ENCODE measurements around the gene SOCS1. TPM values are rescaled to one million over a fixed set of nuclear protein-coding genes. Genes with fewer than 3 reads are reported as not detected.

SOCS1 gene
- total and polyA plus RNA-seq, 2 of the 8 experiments (the other 6 are each of a cell fraction or from before 2014, with no cell fraction given) = 21.0 to 48.9 TPM

GRCh38 chr16:11254913-11255736 lies 879 bp downstream of the SOCS1 start:
- peaks cover 4% of the 10 kb centered on the region; the same call in 1 of the 2 replicates for H3K79me1 ChIP-seq (ENCODE audit: low read depth, low read length)
- 0 out of 2 replicates have a peak overlapping the region, but pooled peaks have one; percentile 16 for H2BK5ac ChIP-seq (ENCODE audit: low read depth, low read length)
- H3K56ac ChIP-seq (replicated peaks; ENCODE audit: insufficient read length, low read depth, low read length) = peak overlapping the region; percentile 39
- H3K9me3 ChIP-seq (ENCODE audit: insufficient read depth in 2 of 2, low read depth in 1 of 2, low read length in 1 of 2) = no peaks in the 10 kb centered on the region
- peaks cover 0 to 28% of the 10 kb centered on the region in 2 experiments; a peak in 2 of 4 replicates for H3K79me2 ChIP-seq (ENCODE audit: control insufficient read depth in 1 of 2, insufficient read depth in 2 of 2, low read length in 2 of 2)
- H3K14ac ChIP-seq (ENCODE audit: insufficient read length) = no peak overlapping the region
- 2% methylated on average over 85 of the region's 105 CpGs; no CpG with 5 or more reads in 1 of the 2 experiments for WGBS, 2 experiments (ENCODE audit: extremely low coverage in 1 of 2, insufficient coverage in 1 of 2, insufficient read length in 1 of 2, insufficient replicate concordance in 2 of 2, low coverage in 1 of 2, low lambda C conversion rate in 2 of 2, missing lambda C conversion rate in 1 of 2)
- H4K5ac ChIP-seq (ENCODE audit: insufficient read length, low read depth, low read length) = peak overlapping the region; percentile 31
- no peak for DNase-seq (ENCODE audit: low read depth in 1 of 2, low spot score in 2 of 2)
- POLR2A ChIA-PET (ENCODE audit: partially characterized antibody) = interaction anchor here (0.7 to 4.6 kb wide), 62 partner anchors 9 to 309 kb away, joined by 3 to 32 read pairs (median 4); partner anchors contain the start of gene TNP2
- peaks cover 15% of the 10 kb centered on the region for H3K23me2 ChIP-seq (ENCODE audit: low read depth, low read length)
- H2AK5ac ChIP-seq (ENCODE audit: low read depth, low read length) = no peak overlapping the region
- H3K9ac ChIP-seq (replicated peaks in 1 of 4; ENCODE audit: extremely low read depth in 1 of 4, low read depth in 3 of 4, low read length in 3 of 4) = peak overlapping the region; percentile 23 to 83 (median 46); a peak in 6 of 7 replicates
- peaks cover 0 to 8% (median 5%) of the 10 kb centered on the region in 4 experiments; a peak in 5 of 8 replicates for H3K36me3 ChIP-seq (ENCODE audit: control insufficient read depth in 2 of 4, insufficient read depth in 4 of 4, low read length in 3 of 4)
- no peak overlapping the region for H4K91ac ChIP-seq (replicated peaks; ENCODE audit: insufficient read length, low read length)
- no peak overlapping the region for H3K23ac ChIP-seq (ENCODE audit: insufficient read length)
- H3K27me3 ChIP-seq (replicated peaks in 1 of 4; ENCODE audit: control insufficient read depth in 3 of 4, extremely low read depth in 1 of 4, insufficient read depth in 3 of 4, low read length in 3 of 4) = no peaks in the 10 kb centered on the region; a peak in 1 of 7 replicates
- peaks cover 11 to 22% of the 10 kb centered on the region in 2 experiments for H4K20me1 ChIP-seq (replicated peaks in 1 of 2; ENCODE audit: control insufficient read depth in 1 of 2, insufficient read depth in 2 of 2, low read length in 2 of 2)
- H3K4ac ChIP-seq (replicated peaks; ENCODE audit: insufficient read length, low read depth, low read length) = no peak overlapping the region
- no peak overlapping the region for H2AFZ ChIP-seq (ENCODE audit: low read length)
- peak overlapping the region; percentile 48; the same call in 1 of the 2 replicates for H3K18ac ChIP-seq (ENCODE audit: extremely low read depth, low read length)
- H3K4me2 ChIP-seq (ENCODE audit: insufficient read depth in 1 of 2, low read depth in 2 of 2, low read length in 2 of 2) = peak overlapping the region; percentile 82 to 86
- no peak overlapping the region for H2BK12ac ChIP-seq (ENCODE audit: low read depth, low read length)
- no peak overlapping the region for H3K27ac ChIP-seq (ENCODE audit: low read depth, low read length)
- H4K8ac ChIP-seq (ENCODE audit: extremely low read depth, insufficient read depth, low read length) = peak overlapping the region; percentile 92
- no peak for FAIRE-seq
- peak overlapping the region; percentile 59 to 97 (median 74) for H3K4me3 ChIP-seq (ENCODE audit: extremely low read depth in 1 of 4, insufficient read depth in 2 of 4, low read depth in 3 of 4, low read length in 4 of 4)
- CTCF ChIA-PET (ENCODE audit: partially characterized antibody) = interaction anchor here (0.6 to 6.8 kb wide), 43 partner anchors 13 to 348 kb away, joined by 3 to 79 read pairs (median 4); partner anchors contain the start of genes PRM3 and TNP2
- no peak overlapping the region for H2BK120ac ChIP-seq (replicated peaks; ENCODE audit: low read depth, low read length)
- no peak overlapping the region for H2BK20ac ChIP-seq (ENCODE audit: low read length)
- no peak overlapping the region for H2BK15ac ChIP-seq (ENCODE audit: low read length)
- peaks cover 0 to 19% (median 8%) of the 10 kb centered on the region in 4 experiments; a peak in 5 of 7 replicates for H3K4me1 ChIP-seq (replicated peaks in 1 of 4; ENCODE audit: control insufficient read depth in 3 of 4, insufficient read depth in 4 of 4, low read length in 3 of 4)
- TF ChIP-seq ATF2 (IDR thresholded peaks at IDR 0.05; ENCODE audit: low read length) = no peak
- no peak for TF ChIP-seq RXRA (IDR thresholded peaks at IDR 0.05; ENCODE audit: insufficient read depth, low read depth, low read length)
- 0 out of 2 replicates have a peak, but pooled peaks have one; percentile 30 for TF ChIP-seq RBBP5 (IDR thresholded peaks at IDR 0.05; ENCODE audit: borderline replicate concordance, low read depth, low read length)
- TF ChIP-seq SP2 (IDR thresholded peaks at IDR 0.05; ENCODE audit: low read length) = no peak
- TF ChIP-seq E2F6 (IDR thresholded peaks at IDR 0.05) = 0 out of 2 replicates have a peak, but pooled peaks have one; percentile 22
- TF ChIP-seq KDM1A (IDR thresholded peaks at IDR 0.05; ENCODE audit: borderline replicate concordance, low read length) = 0 out of 2 replicates have a peak, but pooled peaks have one; percentile 36
- TF ChIP-seq SIN3A (conservative IDR thresholded peaks at IDR 0.05 in 1 of 2, IDR thresholded peaks at IDR 0.05 in 1 of 2; ENCODE audit: low read depth in 1 of 2, low read length in 2 of 2) = 0 out of 4 replicates have a peak, but pooled peaks of 1 of the 2 experiments have one; percentile 11

All from H1 (cell line).